Psoas muscle (tissue), 8 donors: ENCODE data around the gene P2RX2. TPM values are rescaled to one million over a fixed set of nuclear protein-coding genes. Genes with fewer than 3 reads are reported as not detected.
"Not testable (repeated sequence)": the region's sequence is repeated elsewhere in the genome, so short reads cannot be mapped to it uniquely, and the experiment has no call there.

ENCODE experiments used
- ATAC-seq, 4 donors: fragments of 200-7000 bp; cut with Tn5 transposase; one replicate each; pipeline ENCODE4 v1.9.1; 2020; ENCODE audit warnings: moderate library complexity in 3 of 4, mild to moderate bottlenecking in 2 of 4
- DNase-seq, 2 donors: peaks; one replicate each; pipeline ENCODE4 v3.0.0-alpha.2; 2020
- H3K27ac ChIP-seq: fragments of 200-600 bp; one replicate; pipeline ENCODE4 v1.8.0; 2022
- H3K27me3 ChIP-seq, 3 donors: fragments of 200-600 bp in 1 of 3; one replicate each; pipeline versions ENCODE4 v1.6.1 to v1.8.0; 2013 to 2022; ENCODE audit warnings: low read length in 2 of 3, mild to moderate bottlenecking in 2 of 3, moderate library complexity in 1 of 3; ENCODE audit not compliant: insufficient read depth in 3 of 3
- H3K36me3 ChIP-seq, 2 donors: fragments of 200-600 bp in 1 of 2; one replicate each; pipeline versions ENCODE4 v1.6.1 to v1.8.0; 2013 to 2022; ENCODE audit warnings: low read depth in 1 of 2, mild to moderate bottlenecking in 1 of 2, moderate library complexity in 1 of 2; ENCODE audit not compliant: insufficient read depth in 1 of 2
- H3K4me1 ChIP-seq: fragments of 200-600 bp; one replicate; pipeline ENCODE4 v1.8.0; 2022
- H3K4me3 ChIP-seq: fragments of 200-600 bp; one replicate; pipeline ENCODE4 v1.8.0; 2022; ENCODE audit warnings: mild to moderate bottlenecking
- H3K9me3 ChIP-seq: fragments of 200-600 bp; one replicate; pipeline ENCODE4 v1.8.0; 2022
- WGBS, 3 donors: extraction: QIAGEN DNeasy Blood & Tissue Kit; methylation state at CpG; one replicate each; pipeline versions ENCODE4 v1.1.6 to v1.1.7; 2013; 5-methylcytosine and 5-hydroxymethylcytosine counted together
- intact Hi-C, 2 donors: fragments of 100-400 bp; cut with DNase I; formaldehyde crosslinking; loops; one replicate each; pipeline versions ENCODE4 v1.11.0 to v1.14.2; 2022
- polyA plus RNA-seq, 3 donors: library from polyadenylated mRNA; stranded (reverse); fragments of 200-250 nt; gene quantifications; one replicate each; pipeline ENCODE4 v1.2.3, GENCODE V29; 2013
- total RNA-seq, 4 donors: library from RNA; stranded (reverse); fragmentation: NEBNext Ultra II Directional in 2 of 4; extraction: Animal tissue kit (Norgen Biotek cat#: 25700) in 2 of 4; gene quantifications; one replicate each; pipeline versions ENCODE4 v1.2.1 to v1.2.4, GENCODE V29; 2021 to 2023
- TF ChIP-seq, protein P1 (sequence below): fragments of 200-600 bp; IDR thresholded peaks from one replicate; pipeline ENCODE4 v1.8.0; 2022; ENCODE audit warnings: antibody characterized with exemption
- donor health status: healthy with polysubstance abuse.
- donor health status: DM: no; HTN: no; CAD: no; lungs with moderate emphysema.
- donor health status: Bipolar disorder and iron deficiency.
- donor health status: healthy.
- donor health status: DM: yes; HTN: yes; CAD: no.
- donor health status: DM: no; HTN: no; CAD: no.
- donor health status: DM: no; HTN: no; CAD: no.
- donor health status: DM: yes; HTN: yes; CAD: no.

The P2RX2 gene
- total and polyA plus RNA-seq, 7 donors = 0.01 TPM; not detected in 6

DNA sequence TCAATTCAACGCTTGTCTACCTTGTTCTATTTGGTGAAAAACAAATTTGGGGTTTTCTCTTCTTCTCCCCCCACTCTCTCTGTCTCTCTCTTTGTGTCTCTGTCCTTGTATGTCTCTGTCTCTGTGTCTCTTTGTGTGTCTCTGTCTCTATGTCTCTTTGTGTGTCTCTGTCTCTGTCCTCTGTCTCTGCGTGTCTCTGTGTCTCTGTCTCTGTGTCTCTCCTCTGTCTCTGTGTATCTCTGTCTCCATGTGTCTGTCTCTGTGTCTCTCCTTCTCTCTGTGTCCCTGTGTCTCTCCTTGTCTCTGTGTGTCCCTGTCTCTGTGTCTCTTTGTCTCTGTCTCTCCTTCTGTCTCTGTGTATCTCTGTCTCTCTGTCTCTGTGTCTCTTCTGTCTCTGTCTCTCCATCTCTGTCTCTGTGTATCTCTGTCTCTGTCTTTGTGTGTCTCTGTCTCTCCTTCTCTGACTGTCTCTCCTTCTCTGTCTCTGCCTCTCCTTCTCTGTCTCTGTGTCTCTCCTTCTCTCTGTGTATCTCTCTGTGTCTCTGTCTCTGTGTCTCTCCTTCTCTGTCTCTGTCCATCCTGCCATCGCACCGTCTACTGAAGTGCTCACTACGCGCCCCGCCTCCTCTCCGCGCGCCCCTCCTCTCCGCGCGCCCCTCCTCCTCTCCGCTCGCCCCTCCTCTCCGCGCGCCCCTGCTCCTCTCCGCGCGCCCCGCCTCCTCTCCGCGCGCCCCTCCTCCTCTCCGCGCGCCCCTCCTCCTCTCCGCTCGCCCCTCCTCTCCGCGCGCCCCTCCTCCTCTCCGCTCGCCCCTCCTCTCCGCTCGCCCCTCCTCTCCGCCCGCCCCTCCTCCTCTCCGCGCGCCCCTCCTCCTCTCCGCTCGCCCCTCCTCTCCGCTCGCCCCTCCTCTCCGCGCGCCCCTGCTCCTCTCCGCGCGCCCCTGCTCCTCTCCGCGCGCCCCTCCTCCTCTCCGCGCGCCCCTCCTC lies 21.0 kb upstream of the P2RX2 start:
- intact Hi-C loops = no loop called here
- H3K27ac ChIP-seq = no peak overlapping the region
- no peaks in the 10 kb centered on the region for H3K4me1 ChIP-seq
- peak overlapping the region; percentile 49 for H3K4me3 ChIP-seq
- TF ChIP-seq, protein P1, sequence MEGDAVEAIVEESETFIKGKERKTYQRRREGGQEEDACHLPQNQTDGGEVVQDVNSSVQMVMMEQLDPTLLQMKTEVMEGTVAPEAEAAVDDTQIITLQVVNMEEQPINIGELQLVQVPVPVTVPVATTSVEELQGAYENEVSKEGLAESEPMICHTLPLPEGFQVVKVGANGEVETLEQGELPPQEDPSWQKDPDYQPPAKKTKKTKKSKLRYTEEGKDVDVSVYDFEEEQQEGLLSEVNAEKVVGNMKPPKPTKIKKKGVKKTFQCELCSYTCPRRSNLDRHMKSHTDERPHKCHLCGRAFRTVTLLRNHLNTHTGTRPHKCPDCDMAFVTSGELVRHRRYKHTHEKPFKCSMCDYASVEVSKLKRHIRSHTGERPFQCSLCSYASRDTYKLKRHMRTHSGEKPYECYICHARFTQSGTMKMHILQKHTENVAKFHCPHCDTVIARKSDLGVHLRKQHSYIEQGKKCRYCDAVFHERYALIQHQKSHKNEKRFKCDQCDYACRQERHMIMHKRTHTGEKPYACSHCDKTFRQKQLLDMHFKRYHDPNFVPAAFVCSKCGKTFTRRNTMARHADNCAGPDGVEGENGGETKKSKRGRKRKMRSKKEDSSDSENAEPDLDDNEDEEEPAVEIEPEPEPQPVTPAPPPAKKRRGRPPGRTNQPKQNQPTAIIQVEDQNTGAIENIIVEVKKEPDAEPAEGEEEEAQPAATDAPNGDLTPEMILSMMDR = no peak
- H3K9me3 ChIP-seq = no peaks in the 10 kb centered on the region
- no peaks in the 10 kb centered on the region for H3K36me3 ChIP-seq
- peaks cover 0 to 49% (median 1%) of the 10 kb centered on the region in 3 donors for H3K27me3 ChIP-seq
- ATAC-seq (no peak), DNase-seq (no peak)
- WGBS, 3 donors = 6 to 14% (median 9%) methylated on average over 10 to 49 of the region's 58 CpGs

DNA sequence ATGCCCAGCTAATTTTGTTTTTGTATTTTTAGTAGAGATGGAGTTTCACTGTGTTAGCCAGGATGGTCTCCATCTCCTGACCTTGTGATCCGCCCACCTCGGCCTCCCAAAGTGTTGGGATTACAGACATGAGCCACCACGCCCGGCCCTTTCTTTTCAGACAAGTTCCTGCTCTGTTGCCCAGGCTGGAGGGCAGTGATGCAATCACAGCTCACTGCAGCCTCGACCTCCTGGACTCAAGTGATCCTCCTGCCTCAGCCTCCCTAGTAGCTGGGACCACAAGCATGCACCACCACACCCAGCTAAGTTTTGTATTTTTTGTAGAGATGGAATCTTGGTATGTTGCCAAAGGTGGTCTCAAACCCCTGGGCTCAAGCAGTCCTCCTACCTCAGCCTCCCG lies 19.1 kb upstream of the P2RX2 start:
- H3K4me1 ChIP-seq, DNase-seq, intact Hi-C loops, H3K4me3 ChIP-seq, H3K36me3 ChIP-seq, H3K27ac ChIP-seq, ATAC-seq, H3K9me3 ChIP-seq: not testable (repeated sequence)
- 66 to 82% (median 78%) methylated on average over 6 of the region's 6 CpGs for WGBS, 3 donors
- H3K27me3 ChIP-seq = peaks cover 0 to 68% (median 13%) of the 10 kb centered on the region in 3 donors

GRCh38 chr12:132600048-132601032 lies 18.2 kb upstream of the P2RX2 start:
- Histone ChIP-seq H3K27ac (no peak overlapping the region), H3K36me3 (no peaks in the 10 kb centered on the region), H3K4me3 (peak overlapping the region; percentile 59), H3K27me3 (peaks cover 0 to 72% (median 17%) of the 10 kb centered on the region in 3 donors), H3K9me3 (no peaks in the 10 kb centered on the region), H3K4me1 (no peaks in the 10 kb centered on the region)
- DNase-seq = peak; percentile 70 to 82
- peak; percentile 72 to 82 (median 78) for ATAC-seq
- TF ChIP-seq, protein P1 = peak; percentile 61
- intact Hi-C loops = no loop called here
- 17 to 25% (median 21%) methylated on average over 45 of the region's 45 CpGs for WGBS, 3 donors

GRCh38 chr12:132601171-132601883 lies 17.2 kb upstream of the P2RX2 start:
- DNase-seq = peak in 1 of 2 donors; percentile 14
- ATAC-seq = no peak
- WGBS, 3 donors = 77 to 83% (median 79%) methylated on average over 28 to 31 of the region's 31 CpGs
- H3K9me3 ChIP-seq = no peaks in the 10 kb centered on the region
- no peak overlapping the region for H3K27ac ChIP-seq
- intact Hi-C loops = no loop called here
- no peaks in the 10 kb centered on the region for H3K36me3 ChIP-seq
- H3K27me3 ChIP-seq = peaks cover 0 to 76% (median 20%) of the 10 kb centered on the region in 3 donors
- H3K4me3 ChIP-seq = peak overlapping the region; percentile 59
- TF ChIP-seq, protein P1 = no peak
- no peaks in the 10 kb centered on the region for H3K4me1 ChIP-seq
